MCF 10A (cell line): Measurements from ENCODE around the gene VASP. TPM values are rescaled to one million over a fixed set of nuclear protein-coding genes. Genes with fewer than 3 reads are reported as not detected.

Source experiments
- BruUV-seq: library from RNA; stranded (reverse); fragments of 400-500 nt; replicated peaks from 2 replicates; lab custom pipeline; 2021; lab: Mats Ljungman, UMichigan
- CTCF ChIA-PET: fragments of 300-600 bp; sonication (Branson Sonifier 250); formaldehyde crosslinking; extraction: SDS; loops from one replicate; lab custom pipeline; 2021; ENCODE audit warnings: antibody characterized with exemption, inconsistent platforms; lab: Yijun Ruan, JAX
- POLR2A ChIA-PET: fragments of 300-600, 350-650 bp; sonication (Branson Sonifier 250); formaldehyde crosslinking; extraction: SDS; loops from one replicate; lab custom pipeline; 2020; ENCODE audit warnings: antibody characterized with exemption, inconsistent platforms; lab: Yijun Ruan, JAX
- DNase-seq: peaks from one replicate; pipeline ENCODE4 v3.0.0-alpha.2; 2018; ENCODE audit not compliant: unreplicated experiment
- H3K27ac Mint-ChIP-seq: one replicate; pipeline ENCODE4 v1.8.0; 2022; ENCODE audit warnings: mild to moderate bottlenecking, low read depth, mixed read lengths; ENCODE audit not compliant: unreplicated experiment
- H3K27me3 Mint-ChIP-seq: one replicate; pipeline ENCODE4 v1.8.0; 2022; ENCODE audit warnings: mixed read lengths; ENCODE audit not compliant: insufficient read depth, unreplicated experiment
- H3K36me3 Mint-ChIP-seq: one replicate; pipeline ENCODE4 v1.8.0; 2022; ENCODE audit warnings: mild to moderate bottlenecking, moderate library complexity, mixed read lengths; ENCODE audit not compliant: insufficient read depth, unreplicated experiment
- H3K4me1 Mint-ChIP-seq: one replicate; pipeline ENCODE4 v1.8.0; 2022; ENCODE audit warnings: mixed read lengths; ENCODE audit not compliant: insufficient read depth, unreplicated experiment
- H3K4me3 Mint-ChIP-seq: one replicate; pipeline ENCODE4 v1.8.0; 2022; ENCODE audit warnings: mild to moderate bottlenecking, moderate library complexity, mixed read lengths; ENCODE audit not compliant: unreplicated experiment
- H3K9me3 Mint-ChIP-seq: one replicate; pipeline ENCODE4 v1.8.0; 2022; ENCODE audit warnings: mixed read lengths; ENCODE audit not compliant: unreplicated experiment
- CTCF ChIP-seq: fragments of 200-600 bp; IDR thresholded peaks from one replicate; pipeline ENCODE4 v1.8.0; 2022; ENCODE audit warnings: antibody characterized with exemption, mild to moderate bottlenecking; ENCODE audit not compliant: unreplicated experiment
- intact Hi-C: fragments of 100-400 bp; cut with micrococcal nuclease; formaldehyde crosslinking; loops from 2 replicates; pipeline ENCODE4 v1.14.1; 2022
- total RNA-seq: library from RNA; stranded (reverse); gene quantifications from 2 replicates; pipeline ENCODE4 v1.2.3, GENCODE V29; 2022

Gene VASP
- total RNA-seq, 1 experiment from 2014 or later = 178 TPM

- Mint-ChIP-seq H3K27me3 (no peaks in the 10 kb centered on the region), H3K36me3 (peaks cover 67% of the 10 kb centered on the region), H3K27ac (peak overlapping the region; percentile 59), H3K4me3 (no peak overlapping the region), H3K9me3 (no peaks in the 10 kb centered on the region), H3K4me1 (peaks cover 14% of the 10 kb centered on the region)
- CTCF ChIA-PET = interaction anchor here (0.8 to 13.4 kb wide), 2 partner anchors 42 to 71 kb away, joined by 5 to 386 read pairs; partner anchors contain the start of gene ERCC1
- intact Hi-C loops = loop anchor here (5.0 kb wide), 1 partner anchor 223 kb away; the partner anchor contains the start of gene MARK4
- TF ChIP-seq CTCF = no peak
- POLR2A ChIA-PET = interaction anchor here (1.1 to 4.4 kb wide), 2 partner anchors 7 to 36 kb away, joined by 4 to 75 read pairs; partner anchors contain the start of gene FOSB
- BruUV-seq = no TSS peak
- no peak for DNase-seq
Measured at GRCh38 chr19:45475537-45476291, 31.6 kb upstream of the VASP start.

GRCh38 chr19:45476304-45476703 is 31.0 kb upstream of the VASP start:
- ChIA-PET CTCF (interaction anchor here (3.4 to 13.4 kb wide), 2 partner anchors 8 to 43 kb away, joined by 31 to 386 read pairs; partner anchors contain the start of genes ERCC1 and FOSB), POLR2A (interaction anchor here (1.0 to 4.4 kb wide), 3 partner anchors 8 to 37 kb away, joined by 3 to 75 read pairs (median 5); partner anchors contain the start of gene FOSB)
- intact Hi-C loops = loop anchor here (5.0 kb wide), 1 partner anchor 224 kb away; the partner anchor contains the start of gene MARK4
- Mint-ChIP-seq H3K36me3 (peaks cover 61% of the 10 kb centered on the region), H3K4me3 (no peak overlapping the region), H3K27ac (peak overlapping the region; percentile 59), H3K9me3 (no peaks in the 10 kb centered on the region), H3K4me1 (peaks cover 14% of the 10 kb centered on the region), H3K27me3 (no peaks in the 10 kb centered on the region)
- no peak for DNase-seq
- BruUV-seq = no TSS peak
- no peak for TF ChIP-seq CTCF

- Mint-ChIP-seq H3K4me1 (peaks cover 14% of the 10 kb centered on the region), H3K9me3 (no peaks in the 10 kb centered on the region), H3K36me3 (peaks cover 52% of the 10 kb centered on the region), H3K4me3 (peak overlapping the region; percentile 34), H3K27me3 (no peaks in the 10 kb centered on the region), H3K27ac (no peak overlapping the region)
- CTCF ChIA-PET = interaction anchor here (3.4 to 13.4 kb wide), 2 partner anchors 9 to 44 kb away, joined by 31 to 386 read pairs; partner anchors contain the start of genes ERCC1 and FOSB
- POLR2A ChIA-PET = interaction anchor here (1.0 to 5.3 kb wide), 5 partner anchors 9 to 74 kb away, joined by 3 to 110 read pairs (median 46); partner anchors contain the start of genes FOSB and PPP1R13L
- intact Hi-C loops = loop anchor here (5.0 kb wide), 1 partner anchor 225 kb away; the partner anchor contains the start of gene MARK4
- no peak for DNase-seq
- TF ChIP-seq CTCF = no peak
- BruUV-seq = no TSS peak
Measured at GRCh38 chr19:45477186-45477585, 30.1 kb upstream of the VASP start.
